Ramos (cell line): ENCODE data around the gene HDAC5.

Experiments
- in situ Hi-C: fragments of 300-500 bp; cut with MboI; formaldehyde crosslinking; loops from one replicate; pipeline ENCODE4 v1.14.3; 2022; ENCODE audit warnings: low sequenced_read_pairs; ENCODE audit not compliant: unreplicated experiment

HDAC5 gene

DNA sequence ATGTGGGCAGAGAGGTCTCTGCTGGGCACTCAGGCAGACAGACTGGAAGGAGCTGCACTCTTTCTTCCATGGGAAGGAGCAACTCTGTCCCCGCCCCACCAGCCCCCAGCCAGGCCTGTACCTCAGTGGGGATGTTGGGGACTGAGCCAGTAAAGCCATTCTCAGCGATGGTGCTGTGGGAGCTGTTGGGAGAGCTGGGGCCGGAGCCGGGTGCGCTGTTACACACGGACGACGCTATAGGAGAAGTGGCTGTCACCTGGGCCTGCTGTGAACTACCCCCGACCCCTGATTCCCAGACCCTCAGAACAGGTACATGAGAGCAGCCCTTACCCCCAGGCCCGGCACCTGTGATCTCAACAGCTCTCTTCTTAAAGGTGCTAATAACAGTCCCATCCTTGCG lies 31.4 kb downstream of the HDAC5 start:
- in situ Hi-C loops = no loop called here

DNA sequence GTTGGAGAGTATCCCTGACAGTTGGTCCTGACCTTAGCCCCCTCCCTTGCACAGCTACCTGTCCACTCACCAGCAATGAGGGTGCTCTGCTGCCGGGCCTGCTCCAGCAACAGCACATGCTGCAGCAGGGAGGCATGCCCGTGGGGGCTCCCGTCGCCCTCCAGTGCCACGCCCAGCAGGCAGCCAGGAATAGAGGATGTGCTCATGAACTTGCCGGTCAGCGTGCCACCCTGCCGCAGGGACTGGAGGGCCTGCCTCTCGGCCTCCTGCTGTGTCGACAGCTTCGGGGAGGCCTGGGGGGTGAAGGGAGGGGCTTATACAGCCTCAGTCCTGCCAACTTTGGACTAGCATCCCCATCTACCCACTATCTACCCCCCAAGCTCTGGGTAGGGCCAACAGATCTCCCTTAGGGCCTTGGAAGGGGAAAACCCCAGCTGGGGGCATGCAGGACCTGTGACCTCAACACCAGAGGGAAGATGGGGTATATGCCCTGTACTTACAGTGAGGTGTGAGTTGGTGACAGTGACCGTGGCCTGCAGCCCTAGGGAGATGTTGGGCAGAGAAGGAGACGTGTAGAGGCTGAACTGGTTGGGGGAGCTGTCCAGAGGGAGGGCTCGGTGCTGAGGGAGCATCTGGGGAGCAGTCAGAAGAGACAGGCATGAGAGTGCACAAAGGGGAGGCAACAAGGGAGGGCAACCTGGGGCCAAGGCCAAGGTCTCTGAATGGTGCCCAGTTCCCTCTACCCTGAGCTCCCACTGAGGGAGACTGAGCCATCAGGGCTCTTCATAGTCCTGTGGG lies 32.0 kb downstream of the HDAC5 start:
- in situ Hi-C loops = no loop called here

DNA sequence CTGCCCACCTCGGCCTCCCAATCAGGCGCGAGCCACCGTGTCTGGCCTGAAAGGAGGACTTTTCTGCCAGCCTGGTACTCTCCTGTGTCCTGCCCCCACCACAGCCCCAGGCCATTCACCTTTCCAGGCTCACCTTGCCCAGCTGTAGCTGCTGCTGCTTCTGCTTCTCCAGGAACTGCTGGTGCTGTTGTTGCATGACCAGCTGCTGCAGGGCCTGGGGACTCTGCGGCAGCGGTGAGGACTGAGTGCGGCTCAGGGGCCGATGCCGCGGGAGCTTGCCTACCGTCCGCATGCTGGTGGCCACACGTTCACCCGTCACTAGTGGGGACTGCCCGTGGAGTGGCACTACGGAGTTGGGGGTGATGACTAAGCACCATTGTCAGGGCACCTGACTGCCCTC lies 35.2 kb downstream of the HDAC5 start:
- in situ Hi-C loops = no loop called here

DNA sequence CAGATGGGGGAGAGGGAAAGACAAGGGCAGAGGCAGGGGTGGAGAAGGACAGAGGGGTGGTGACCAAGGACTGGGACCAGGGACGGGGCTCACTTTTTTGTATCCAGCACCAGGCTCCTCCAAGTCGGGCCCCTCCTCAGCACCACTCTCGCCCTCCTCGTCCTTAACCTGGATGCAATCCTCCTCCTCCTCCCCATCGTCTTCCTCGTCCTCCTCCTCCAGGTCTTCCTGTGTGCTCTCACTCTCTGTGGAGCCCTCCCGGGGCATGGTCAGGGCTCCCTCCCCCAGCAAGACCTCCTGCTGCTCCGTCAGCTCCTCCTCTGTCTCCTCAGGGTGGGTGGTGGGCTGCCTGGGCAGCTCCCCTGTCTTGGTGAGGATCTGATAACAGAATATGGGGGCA lies 36.1 kb downstream of the HDAC5 start:
- in situ Hi-C loops = no loop called here

DNA sequence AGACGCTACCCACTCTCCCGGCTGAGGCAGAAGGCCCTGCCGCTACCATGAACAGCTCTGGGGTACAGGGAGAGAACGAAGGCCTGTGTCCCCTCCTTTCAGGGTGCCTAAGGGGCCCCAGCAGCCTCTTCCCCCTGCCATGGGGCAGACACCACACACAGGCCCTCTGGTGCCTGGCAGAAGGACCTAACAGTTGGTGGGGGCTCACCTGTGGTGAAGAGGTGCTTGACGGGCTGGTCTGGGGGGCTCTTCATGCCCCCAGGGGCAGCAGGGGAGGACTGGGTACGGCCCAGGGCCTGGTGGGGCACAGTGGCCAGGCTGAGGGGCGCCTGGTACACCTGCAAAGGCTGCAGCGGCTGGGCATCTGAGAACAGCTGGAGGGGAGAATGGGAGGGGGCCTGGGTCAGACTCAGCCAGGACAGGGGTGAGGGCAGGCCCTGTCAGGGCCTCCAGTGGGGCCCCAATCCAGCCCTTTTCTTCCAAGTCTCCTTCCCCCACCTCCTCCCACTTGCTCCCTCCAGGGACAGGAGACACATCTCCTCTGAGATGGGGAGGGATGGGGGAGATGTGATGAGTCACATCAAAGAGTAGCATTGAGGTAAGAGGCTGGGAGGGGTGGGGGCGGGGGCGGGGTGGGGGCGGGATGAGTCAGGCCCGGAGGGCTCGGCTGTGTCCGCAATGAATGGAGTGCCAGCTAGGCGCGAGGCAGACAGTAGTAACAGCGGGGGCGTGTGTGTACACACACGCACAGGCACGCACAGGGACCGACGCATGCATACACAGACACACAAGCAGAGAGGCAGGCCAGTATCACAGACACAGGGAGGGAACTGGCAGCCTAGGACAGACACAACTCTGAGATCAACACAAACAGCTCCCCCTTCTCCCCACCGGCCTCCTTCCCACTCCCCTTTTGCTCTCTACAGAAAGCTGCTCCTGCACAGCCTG lies 36.8 kb downstream of the HDAC5 start:
- in situ Hi-C loops = no loop called here

DNA sequence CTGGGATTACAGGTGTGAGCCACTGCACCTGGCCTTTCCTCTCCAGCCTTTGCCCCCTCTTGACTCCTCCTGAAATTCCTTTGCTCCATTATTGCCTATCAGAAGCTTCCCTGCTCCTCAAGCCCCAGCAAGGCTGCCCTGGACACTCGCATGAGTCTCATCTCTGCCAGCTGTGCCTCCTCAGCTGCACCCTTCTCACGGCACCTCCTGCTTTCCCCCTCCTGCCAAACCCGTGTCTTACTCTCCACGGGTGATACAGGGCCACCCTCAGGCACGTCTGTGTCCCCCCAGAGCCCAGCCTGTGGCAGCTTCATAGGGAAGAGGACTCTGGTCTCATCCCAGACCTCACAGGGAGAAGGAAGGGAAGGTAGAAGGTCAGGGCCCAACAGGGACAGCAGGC lies 37.5 kb downstream of the HDAC5 start:
- in situ Hi-C loops = no loop called here

DNA sequence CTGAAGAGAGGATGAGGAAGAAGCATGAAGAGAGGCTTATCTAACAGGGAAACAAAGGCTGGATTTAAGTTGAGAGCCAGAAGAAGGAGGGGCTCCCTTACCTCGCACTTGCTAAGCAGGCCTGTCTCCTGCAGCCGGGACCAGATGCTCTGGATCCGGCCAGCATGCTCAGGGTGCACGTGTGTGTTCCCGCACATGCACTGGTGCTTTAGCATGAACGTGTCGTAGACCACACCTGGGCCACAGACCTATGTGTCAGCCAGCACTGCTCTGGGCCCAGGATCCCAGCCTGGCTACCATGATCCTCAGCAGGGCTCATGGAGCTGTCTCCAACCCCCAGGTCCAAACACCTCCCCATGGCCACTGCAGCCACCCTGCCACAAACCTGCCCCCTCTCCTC lies 38.5 kb downstream of the HDAC5 start:
- in situ Hi-C loops = no loop called here

DNA sequence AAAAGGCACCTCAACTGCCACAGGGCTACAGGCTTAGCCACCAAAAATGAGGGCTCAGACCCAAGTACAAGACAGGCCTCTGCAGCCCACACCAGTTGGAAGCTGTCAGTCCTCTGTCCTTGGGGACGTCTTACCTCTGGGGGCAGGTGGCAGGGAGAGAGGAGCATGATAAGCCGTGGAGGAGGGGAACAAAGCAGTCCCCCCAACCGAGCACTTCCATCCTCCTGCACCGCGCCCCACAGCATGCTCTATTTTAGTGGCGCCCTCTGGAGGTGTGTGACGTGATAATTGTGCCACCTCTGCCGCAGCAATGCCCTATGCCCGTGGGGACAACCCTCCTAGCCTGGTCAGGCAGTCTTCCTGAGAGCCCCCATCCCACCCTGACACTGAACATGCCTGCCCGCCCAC lies 39.3 kb downstream of the HDAC5 start:
- in situ Hi-C loops = no loop called here

DNA sequence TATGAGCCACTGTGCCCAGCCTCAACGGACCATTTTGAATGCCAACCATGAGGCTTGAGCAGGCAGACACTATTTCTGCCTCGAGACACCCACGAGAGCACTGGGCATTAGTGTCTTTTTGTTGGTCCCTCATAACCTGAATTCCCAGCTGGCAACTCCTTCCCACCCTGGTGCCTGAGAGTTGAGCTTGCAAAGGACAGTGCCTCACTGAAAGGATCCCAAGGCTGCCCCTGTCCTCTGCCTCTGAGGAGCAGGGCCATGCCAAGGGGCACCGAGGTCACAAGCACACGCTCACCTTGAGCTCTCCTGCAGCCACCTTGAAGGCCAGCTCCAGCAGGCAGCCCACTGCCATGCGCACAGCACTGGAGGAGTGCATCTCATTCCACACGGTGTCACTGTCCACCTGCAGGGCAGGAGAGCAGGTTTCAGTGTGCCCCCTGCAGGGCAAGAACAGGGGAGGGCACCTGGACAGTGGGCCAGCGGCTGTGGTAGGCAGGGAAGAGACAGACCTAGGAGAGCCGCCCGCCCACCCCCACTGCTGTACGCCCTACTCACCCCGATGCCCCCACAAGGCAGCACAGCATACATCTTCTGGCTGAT lies 40.1 kb downstream of the HDAC5 start:
- in situ Hi-C loops = no loop called here

DNA sequence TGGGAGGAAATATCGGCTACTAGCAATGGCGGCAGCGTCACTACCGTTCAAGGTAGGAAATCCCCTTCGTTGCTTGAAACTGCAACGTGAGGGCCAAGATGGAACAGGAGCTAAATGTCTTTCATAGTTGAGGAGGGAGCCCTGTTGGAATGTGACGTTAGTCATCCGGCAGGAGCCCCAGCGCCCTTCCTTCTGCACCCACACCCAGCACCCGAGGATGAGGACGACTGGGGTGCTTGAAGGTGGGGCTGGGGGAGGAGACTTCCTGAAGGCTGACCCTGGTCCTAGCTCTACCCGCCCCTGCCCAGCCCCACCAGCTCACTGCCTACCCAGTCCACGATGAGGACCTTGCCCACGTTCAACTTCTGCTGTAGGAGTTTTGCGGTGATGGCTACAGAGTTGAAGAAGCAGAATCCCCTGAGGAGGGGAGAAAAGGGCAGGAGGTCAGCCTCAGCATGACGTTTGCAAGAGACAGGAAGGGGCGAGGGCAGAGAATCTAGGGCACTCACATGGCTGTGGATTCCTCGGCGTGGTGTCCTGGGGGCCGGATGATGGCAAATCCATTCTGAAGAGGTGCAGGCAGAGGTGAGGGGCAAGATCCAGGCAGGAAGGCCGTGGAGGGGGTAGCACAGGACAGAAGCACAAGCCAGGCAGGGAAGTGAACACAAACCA lies 41.0 kb downstream of the HDAC5 start:
- in situ Hi-C loops = no loop called here

DNA sequence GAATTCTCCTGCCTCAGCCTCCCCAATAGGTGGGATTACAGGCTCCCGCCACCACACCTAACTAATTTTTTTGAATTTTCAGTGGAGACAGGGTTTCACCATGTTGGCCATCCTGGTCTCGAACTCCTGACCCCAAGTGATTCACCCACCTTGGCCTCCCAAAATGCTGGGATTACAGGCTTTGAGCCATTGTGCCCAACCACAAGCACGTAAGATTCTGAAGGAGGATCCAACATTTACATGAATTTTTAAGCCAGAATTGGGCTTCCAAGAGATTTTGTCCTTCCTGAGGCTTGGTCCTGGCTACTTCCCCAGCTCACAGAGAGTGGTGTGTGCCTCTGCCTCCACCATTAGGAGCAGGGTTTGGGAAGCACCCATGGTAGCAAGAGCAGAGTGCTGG lies 41.8 kb downstream of the HDAC5 start:
- in situ Hi-C loops = no loop called here

DNA sequence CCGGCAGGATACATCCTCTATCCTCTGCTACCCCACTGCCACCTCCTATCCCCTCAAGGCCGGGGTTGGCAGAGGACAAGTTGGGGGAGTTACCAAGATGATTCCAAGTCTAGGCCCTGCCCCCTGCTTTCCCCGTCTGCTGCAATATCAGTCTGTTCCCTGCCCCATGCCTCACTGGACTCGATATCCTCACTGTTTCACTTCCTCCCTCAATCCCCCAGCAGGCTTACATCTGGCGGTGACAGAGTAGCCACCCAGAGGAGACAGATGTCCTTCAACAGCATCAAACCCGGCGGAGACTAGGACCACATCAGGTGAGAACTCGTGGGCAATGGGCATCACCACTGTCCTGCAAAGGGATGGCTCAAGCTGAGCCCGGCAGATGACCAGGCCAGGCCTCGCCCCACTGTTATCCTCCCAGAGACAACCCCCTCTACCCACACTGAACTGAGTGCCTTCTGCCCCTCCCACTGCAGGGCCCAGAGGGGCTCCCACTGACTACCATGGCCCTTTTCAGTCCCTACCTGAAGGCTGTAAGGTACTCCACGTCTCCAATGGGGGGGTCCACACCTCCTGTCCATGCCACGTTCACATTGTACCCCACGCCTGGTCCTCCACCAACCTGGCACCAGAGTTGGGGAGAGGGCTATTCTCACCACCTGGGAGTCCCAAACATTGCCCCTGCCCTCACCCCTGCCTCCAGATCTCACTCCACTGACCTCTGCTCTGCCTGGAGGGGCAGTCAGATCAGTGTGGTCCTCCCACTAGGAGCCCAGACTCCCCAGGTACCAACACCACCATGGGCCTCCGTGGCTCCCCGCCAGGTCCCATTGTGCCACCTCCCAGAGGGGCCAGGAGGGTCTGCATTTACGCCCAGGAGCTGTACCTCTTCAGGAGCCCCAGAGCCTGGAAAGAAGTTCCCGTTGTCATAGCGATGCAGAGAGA lies 43.3 kb downstream of the HDAC5 start:
- in situ Hi-C loops = no loop called here

DNA sequence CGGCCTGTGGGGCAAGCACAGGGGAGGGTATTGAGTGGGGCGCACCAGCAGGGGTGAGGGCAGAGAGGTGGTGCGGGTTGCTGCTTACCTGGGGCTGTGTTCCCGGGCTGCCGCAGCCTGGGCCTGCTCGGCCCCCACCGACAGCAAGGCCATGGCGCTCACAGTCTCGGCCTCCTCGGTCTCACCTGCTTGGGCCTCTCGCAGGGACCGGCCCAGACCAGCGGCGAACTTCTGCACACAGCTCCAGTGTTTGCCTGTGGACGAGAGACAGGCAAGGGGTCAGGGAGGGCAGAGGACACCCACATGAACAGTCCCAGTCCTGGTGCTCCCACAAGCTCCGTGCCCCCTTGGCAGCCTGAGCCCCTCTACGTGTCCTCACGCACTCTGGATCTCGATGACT lies 45.0 kb downstream of the HDAC5 start:
- in situ Hi-C loops = no loop called here

DNA sequence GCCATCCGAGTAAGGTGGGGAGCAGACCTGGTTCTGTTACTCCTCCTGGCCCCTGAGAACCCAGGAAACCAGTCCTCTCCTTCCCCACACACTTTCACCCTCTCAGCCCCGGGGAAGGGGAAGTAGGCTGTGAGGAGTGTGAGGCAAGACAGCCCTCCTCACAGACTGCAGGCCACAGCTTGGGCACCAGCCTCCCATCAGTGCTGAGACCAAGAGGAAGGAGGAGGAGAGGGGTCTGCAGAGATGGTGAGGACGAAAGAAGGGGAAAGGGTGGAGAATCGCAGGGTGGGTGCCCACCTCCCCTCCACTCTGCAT lies 45.9 kb downstream of the HDAC5 start:
- in situ Hi-C loops = no loop called here

DNA sequence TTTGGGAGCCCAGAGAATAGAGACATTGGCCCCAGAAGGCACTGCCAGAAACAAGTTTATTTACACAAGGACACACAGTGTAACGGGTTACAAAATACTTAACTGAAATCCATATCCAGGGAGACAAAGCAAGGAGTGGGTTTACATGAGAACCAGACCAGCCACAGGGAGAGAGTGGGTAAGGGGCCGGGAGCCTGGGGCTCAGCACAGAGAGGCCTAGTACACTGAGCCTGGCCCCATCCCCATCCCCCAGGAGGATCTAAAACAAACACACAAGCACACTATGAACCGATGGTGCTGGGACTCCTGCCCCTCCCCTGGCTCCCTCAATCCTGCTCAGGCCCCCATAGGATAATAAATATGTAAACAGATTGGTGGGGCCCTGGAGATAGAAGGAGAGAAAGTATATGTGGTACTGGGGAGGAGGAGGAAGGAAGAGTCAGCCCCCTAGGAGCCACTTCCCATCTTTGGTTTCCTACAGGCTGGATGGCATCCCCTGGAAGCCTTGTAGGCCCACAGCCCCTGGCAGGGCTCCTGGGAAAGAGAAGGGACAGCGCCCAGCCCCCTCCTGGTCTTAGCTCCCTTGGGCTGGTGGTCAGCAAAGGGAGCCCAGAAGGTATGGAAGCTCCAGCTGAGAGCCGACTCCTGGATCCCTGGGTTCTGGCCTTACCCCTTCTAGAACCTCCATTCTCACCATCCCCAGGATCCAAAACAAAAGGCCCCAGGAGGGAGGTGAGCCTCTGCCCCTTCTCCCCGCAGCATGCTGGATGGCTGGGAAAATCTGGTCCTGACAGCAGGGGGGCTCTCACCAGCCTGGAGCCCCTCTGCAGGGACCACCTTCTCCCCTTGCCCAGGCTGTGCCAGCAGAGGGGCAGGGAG lies 46.5 kb downstream of the HDAC5 start:
- in situ Hi-C loops = no loop called here

DNA sequence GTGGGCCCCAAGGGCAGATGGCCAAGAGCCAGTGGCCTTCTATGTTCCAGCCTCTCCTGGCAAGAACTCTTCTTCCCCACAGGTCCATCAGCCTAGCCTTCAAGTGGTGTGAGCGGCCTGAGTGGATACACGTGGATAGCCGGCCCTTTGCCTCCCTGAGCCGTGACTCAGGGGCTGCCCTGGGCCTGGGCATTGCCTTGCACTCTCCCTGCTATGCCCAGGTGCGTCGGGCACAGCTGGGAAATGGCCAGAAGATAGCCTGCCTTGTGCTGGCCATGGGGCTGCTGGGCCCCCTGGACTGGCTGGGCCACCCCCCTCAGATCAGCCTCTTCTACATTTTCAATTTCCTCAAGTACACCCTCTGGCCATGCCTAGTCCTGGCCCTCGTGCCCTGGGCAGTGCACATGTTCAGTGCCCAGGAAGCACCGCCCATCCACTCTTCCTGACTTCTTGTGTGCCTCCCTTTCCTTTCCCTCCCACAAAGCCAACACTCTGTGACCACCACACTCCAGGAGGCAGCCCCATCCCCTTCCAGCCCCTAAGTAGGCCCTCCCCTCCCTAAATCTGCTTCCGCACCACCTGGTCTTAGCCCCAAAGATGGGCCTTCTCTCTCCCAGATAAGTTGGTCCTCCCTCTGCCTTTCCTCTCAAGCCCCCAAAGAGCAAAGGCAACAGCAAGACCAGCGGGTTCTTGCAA lies 47.7 kb downstream of the HDAC5 start:
- in situ Hi-C loops = no loop called here

DNA sequence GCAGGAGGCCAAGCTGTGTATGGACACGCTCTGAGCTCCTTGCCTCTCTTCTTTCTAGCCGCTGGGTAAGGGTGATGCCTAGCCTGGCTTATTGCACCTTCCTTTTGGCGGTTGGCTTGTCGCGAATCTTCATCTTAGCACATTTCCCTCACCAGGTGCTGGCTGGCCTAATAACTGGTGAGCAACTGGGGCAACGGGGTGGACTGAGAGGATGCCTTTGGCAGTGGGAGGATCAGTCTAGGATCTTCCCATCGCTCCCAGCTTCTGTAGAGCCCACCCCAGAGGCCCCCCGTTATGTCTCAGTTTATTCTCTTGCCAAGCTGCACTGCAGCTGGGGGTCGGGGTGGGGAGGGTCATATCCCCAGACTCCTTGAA lies 48.5 kb downstream of the HDAC5 start:
- in situ Hi-C loops = no loop called here

DNA sequence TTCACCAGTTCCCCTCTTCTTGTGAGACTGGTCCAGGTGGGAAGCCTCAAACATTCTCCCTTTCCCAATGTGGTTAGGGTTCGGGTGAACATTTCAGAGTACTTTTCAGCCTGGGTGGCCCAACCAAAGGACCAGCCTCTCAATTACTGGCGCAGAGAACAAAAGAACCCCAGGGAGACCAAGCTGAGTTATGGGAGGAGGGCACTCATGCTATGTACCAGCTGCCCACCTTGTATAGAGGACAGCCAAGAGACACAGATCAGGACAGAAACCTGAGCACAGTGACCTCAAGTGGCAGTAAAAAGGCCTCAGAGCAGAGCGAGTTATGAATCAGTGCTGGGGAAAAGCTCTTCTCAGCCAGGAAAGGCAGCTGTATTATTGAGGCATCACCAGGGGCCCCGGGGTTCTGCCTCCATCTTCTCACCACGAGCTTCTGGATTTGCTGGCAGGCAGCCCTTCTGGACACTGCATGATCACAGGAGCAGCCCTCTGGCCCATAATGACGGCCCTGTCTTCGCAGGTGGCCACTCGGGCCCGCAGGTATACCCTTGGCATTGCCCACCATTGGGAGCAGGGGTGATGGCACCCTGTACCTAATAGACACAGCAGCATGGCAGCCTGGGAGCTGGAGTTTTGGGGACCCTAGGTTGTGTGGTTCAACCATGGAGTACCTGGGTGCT lies 49.1 kb downstream of the HDAC5 start:
- in situ Hi-C loops = no loop called here
